Activated T-helper 17 cell treated with anti-CD3 and anti-CD28 coated beads, Interleukin-2, amount 50 U/mL, for 72 hours (primary cell): ENCODE data around the gene BICC1. TPM values are rescaled to one million over a fixed set of nuclear protein-coding genes. Genes with fewer than 3 reads are reported as not detected.

Source experiments
- ATAC-seq: fragments of 150-1000 bp; cut with Tn5 transposase; replicated peaks from 2 replicates; pipeline ENCODE4 v1.10.0; 2021; ENCODE audit warnings: mild to moderate bottlenecking, moderate library complexity
- H3K27ac Mint-ChIP-seq: one replicate; pipeline ENCODE4 v1.8.0; 2022; ENCODE audit warnings: mixed read lengths
- H3K27me3 Mint-ChIP-seq: one replicate; pipeline ENCODE4 v1.8.0; 2022; ENCODE audit warnings: mixed read lengths
- H3K36me3 Mint-ChIP-seq: one replicate; pipeline ENCODE4 v1.8.0; 2022; ENCODE audit warnings: low read depth, mild to moderate bottlenecking, mixed read lengths
- H3K4me1 Mint-ChIP-seq: one replicate; pipeline ENCODE4 v1.8.0; 2022; ENCODE audit warnings: mixed read lengths
- H3K4me3 Mint-ChIP-seq: one replicate; pipeline ENCODE4 v1.8.0; 2022; ENCODE audit warnings: mild to moderate bottlenecking, mixed read lengths
- H3K9me3 Mint-ChIP-seq: one replicate; pipeline ENCODE4 v1.8.0; 2022; ENCODE audit warnings: mixed read lengths
- total RNA-seq, 2 donors: library from RNA; stranded (reverse); gene quantifications; one replicate each; pipeline ENCODE4 v1.2.3, GENCODE V29; 2022

Gene BICC1
- total RNA-seq, 2 donors from 2014 or later: 0.05 to 0.28 TPM

GRCh38 chr10:58631715-58632114, 119.0 kb downstream of the BICC1 start:
- H3K27me3 Mint-ChIP-seq: peaks cover 4% of the 10 kb centered on the region

GRCh38 chr10:58632216-58632615, 119.5 kb downstream of the BICC1 start:
- Mint-ChIP-seq H3K4me3 (no peak overlapping the region), H3K27me3 (peaks cover 4% of the 10 kb centered on the region), H3K36me3 (no peaks in the 10 kb centered on the region), H3K27ac (no peak overlapping the region), H3K4me1 (no peaks in the 10 kb centered on the region), H3K9me3 (no peaks in the 10 kb centered on the region)
- ATAC-seq: no peak

More at GRCh38 chr10:58631715-58632114, 119.0 kb downstream of the BICC1 start:
- no peak for ATAC-seq
- Mint-ChIP-seq H3K36me3 (no peaks in the 10 kb centered on the region), H3K27ac (no peak overlapping the region), H3K9me3 (no peaks in the 10 kb centered on the region), H3K4me1 (no peaks in the 10 kb centered on the region), H3K4me3 (no peak overlapping the region)

DNA sequence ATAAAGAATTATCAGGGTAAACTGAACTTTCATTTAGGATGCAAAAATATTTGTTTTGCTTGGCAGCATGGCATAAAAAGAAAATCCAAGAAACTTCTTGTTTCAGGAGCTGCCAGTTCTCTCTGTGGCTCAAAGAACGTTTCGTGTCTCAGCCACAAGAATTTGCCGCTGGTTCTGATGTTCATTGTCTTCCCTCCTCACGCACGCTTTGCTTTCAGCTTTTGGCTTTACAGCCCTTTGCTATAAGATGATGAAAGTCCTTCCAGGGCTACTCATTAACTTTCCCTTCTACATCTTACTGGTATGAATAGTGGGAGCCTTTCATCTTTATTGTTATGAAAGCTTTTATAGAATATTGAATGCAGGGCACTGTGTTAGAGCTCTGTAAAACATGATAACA, 124.7 kb downstream of the BICC1 start:
- H3K9me3 Mint-ChIP-seq: no peaks in the 10 kb centered on the region
- peaks cover 5% of the 10 kb centered on the region for H3K4me1 Mint-ChIP-seq
- ATAC-seq: no peak
- H3K36me3 Mint-ChIP-seq: no peaks in the 10 kb centered on the region
- no peak overlapping the region for H3K27ac Mint-ChIP-seq
- no peak overlapping the region for H3K4me3 Mint-ChIP-seq
- peaks cover 12% of the 10 kb centered on the region for H3K27me3 Mint-ChIP-seq

GRCh38 chr10:58638388-58638787, 125.7 kb downstream of the BICC1 start:
- Mint-ChIP-seq H3K36me3 (no peaks in the 10 kb centered on the region), H3K27me3 (peaks cover 13% of the 10 kb centered on the region), H3K4me1 (peaks cover 5% of the 10 kb centered on the region), H3K27ac (no peak overlapping the region), H3K9me3 (no peaks in the 10 kb centered on the region), H3K4me3 (no peak overlapping the region)
- ATAC-seq: no peak

GRCh38 chr10:58641095-58641531, 128.4 kb downstream of the BICC1 start:
- no peak overlapping the region for H3K27ac Mint-ChIP-seq
- no peak for ATAC-seq
- H3K9me3 Mint-ChIP-seq: no peaks in the 10 kb centered on the region
- H3K4me1 Mint-ChIP-seq: peaks cover 5% of the 10 kb centered on the region
- H3K27me3 Mint-ChIP-seq: peaks cover 13% of the 10 kb centered on the region
- no peaks in the 10 kb centered on the region for H3K36me3 Mint-ChIP-seq
- no peak overlapping the region for H3K4me3 Mint-ChIP-seq

DNA sequence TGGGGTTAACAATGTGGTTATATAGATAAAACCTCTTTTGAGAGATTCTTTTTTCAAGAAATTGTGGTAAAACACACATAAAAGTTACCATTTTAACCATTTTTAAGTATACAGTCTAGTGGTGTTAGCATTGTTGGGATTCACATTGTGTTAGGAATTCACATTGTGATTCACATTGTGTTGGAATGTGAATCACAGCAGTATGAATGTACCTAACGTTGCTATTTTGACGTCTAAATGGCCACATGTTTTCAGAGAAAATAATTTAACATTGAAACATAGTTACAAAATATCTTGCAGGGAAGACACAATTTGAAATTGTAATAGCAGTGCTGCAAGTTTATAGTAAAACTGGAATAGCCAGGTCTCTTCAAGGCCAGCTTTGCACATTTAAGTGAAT, 129.0 kb downstream of the BICC1 start:
- peaks cover 9% of the 10 kb centered on the region for H3K27me3 Mint-ChIP-seq
- no peak overlapping the region for H3K4me3 Mint-ChIP-seq
- ATAC-seq: no peak
- no peaks in the 10 kb centered on the region for H3K9me3 Mint-ChIP-seq
- peaks cover 5% of the 10 kb centered on the region for H3K4me1 Mint-ChIP-seq
- H3K36me3 Mint-ChIP-seq: no peaks in the 10 kb centered on the region
- no peak overlapping the region for H3K27ac Mint-ChIP-seq

- H3K27me3 Mint-ChIP-seq: peaks cover 8% of the 10 kb centered on the region
- peaks cover 5% of the 10 kb centered on the region for H3K4me1 Mint-ChIP-seq
- H3K4me3 Mint-ChIP-seq: no peak overlapping the region
- ATAC-seq: no peak
- no peak overlapping the region for H3K27ac Mint-ChIP-seq
- no peaks in the 10 kb centered on the region for H3K36me3 Mint-ChIP-seq
- no peaks in the 10 kb centered on the region for H3K9me3 Mint-ChIP-seq
These were observed 129.6 kb downstream of the BICC1 start for GRCh38 chr10:58642283-58642682.

DNA sequence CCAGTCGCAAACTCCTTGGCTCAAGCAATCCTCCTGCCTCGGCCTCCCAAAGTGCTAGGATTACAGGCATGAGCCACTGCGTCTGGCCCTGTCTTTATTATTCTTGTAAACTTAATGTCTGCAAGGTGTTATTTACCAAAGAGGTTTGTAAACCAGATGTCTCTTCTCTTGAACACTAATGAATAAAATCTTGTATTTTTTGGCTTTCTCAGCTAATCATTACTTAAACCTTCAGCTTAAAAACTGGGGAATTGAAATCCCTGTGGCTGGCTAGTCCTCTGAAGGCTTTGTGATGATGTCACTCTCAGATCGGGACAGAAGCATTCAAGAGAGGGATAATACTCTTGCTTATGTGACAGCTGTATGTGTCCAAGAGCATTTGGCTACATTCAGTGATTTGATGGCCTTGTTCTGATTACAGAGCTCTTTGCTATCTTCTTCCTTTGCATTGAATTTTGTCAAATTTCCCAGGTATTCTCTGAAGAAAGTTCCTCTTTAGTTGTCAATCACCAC, 130.3 kb downstream of the BICC1 start:
- ATAC-seq: no peak
- no peak overlapping the region for H3K4me3 Mint-ChIP-seq
- H3K36me3 Mint-ChIP-seq: no peaks in the 10 kb centered on the region
- H3K27ac Mint-ChIP-seq: no peak overlapping the region
- H3K27me3 Mint-ChIP-seq: peaks cover 5% of the 10 kb centered on the region
- H3K9me3 Mint-ChIP-seq: no peaks in the 10 kb centered on the region
- peaks cover 5% of the 10 kb centered on the region for H3K4me1 Mint-ChIP-seq

GRCh38 chr10:58644311-58644710, 131.6 kb downstream of the BICC1 start:
- no peak for ATAC-seq
- no peaks in the 10 kb centered on the region for H3K9me3 Mint-ChIP-seq
- H3K27me3 Mint-ChIP-seq: peaks cover 5% of the 10 kb centered on the region
- peaks cover 5% of the 10 kb centered on the region for H3K4me1 Mint-ChIP-seq
- no peak overlapping the region for H3K4me3 Mint-ChIP-seq
- no peaks in the 10 kb centered on the region for H3K36me3 Mint-ChIP-seq
- no peak overlapping the region for H3K27ac Mint-ChIP-seq

DNA sequence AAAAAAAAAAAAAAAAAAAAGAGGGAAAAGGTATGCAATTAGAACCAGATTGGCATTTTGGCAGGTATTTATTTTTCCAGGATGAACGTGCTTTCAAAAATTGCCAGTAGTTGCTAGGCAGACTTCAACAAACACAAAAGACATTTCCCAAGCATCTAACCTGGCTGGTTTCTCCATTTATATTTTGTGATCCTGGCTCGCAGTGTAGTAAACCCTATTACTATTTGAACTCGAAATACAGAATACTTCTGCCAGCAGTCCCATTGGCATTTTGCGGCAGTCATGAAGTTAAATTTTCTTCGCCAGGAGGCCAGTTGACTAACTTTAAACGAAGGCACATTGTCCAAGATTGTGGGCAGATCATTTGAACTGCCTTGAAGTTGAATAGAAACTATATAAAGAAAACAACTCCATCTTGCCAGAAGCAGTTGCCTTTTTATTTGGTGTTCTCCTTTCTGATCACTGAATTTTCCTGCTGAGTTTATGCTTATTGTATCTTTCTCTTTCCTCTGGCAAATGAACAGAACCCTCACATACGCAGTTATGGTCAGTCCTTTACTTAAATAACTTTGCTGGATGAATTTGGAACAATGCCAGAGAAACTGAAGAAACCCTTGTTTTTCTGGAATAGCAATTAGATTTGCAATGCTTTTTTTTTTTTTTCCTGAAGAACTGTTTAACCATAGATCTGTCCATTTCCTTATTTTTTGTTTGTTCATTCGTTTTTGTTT, 132.9 kb downstream of the BICC1 start:
- H3K36me3 Mint-ChIP-seq: no peaks in the 10 kb centered on the region
- H3K27ac Mint-ChIP-seq: no peak overlapping the region
- no peaks in the 10 kb centered on the region for H3K9me3 Mint-ChIP-seq
- ATAC-seq: no peak
- H3K4me1 Mint-ChIP-seq: peaks cover 5% of the 10 kb centered on the region
- no peak overlapping the region for H3K4me3 Mint-ChIP-seq
- H3K27me3 Mint-ChIP-seq: peaks cover 5% of the 10 kb centered on the region

DNA sequence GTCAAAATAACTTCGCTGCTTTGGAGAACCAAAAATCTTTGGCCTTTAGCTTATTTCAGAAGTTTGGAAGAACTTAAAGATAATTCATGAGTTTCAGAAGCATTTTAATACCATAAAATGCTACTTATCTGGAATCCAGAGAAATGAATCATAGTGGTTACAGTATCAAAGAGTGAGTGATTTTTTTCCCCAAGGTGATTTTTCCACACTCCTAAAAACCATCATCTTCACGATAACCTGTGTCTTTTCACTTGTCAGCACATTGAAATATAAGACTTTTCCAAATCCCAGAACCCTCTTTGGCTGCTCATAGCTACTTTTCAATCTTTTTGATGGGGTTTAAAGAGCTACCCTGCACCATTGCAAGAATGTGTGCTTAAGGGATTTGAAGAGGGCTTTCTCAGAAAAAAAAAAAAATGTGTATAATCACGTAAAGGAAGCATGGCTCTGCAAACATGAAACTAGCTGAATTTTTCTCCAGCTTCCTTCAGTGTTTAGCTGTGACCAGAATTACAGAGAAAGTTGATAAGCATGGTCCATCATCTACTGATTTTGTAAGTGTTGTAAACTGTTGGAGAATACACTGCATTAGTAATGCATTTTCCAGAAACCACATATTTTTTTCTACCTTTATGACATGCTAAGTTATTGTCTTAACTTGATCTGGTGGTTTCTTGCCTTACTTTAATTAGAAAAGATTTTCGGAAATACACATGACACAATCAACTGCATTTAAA, 134.9 kb downstream of the BICC1 start:
- Mint-ChIP-seq H3K9me3 (no peaks in the 10 kb centered on the region), H3K4me3 (no peak overlapping the region), H3K27me3 (no peaks in the 10 kb centered on the region), H3K27ac (no peak overlapping the region), H3K4me1 (no peaks in the 10 kb centered on the region), H3K36me3 (no peaks in the 10 kb centered on the region)
- ATAC-seq: no peak

GRCh38 chr10:58648131-58648530, 135.5 kb downstream of the BICC1 start:
- Mint-ChIP-seq H3K36me3 (no peaks in the 10 kb centered on the region), H3K4me1 (no peaks in the 10 kb centered on the region), H3K27ac (no peak overlapping the region), H3K27me3 (no peaks in the 10 kb centered on the region), H3K4me3 (no peak overlapping the region), H3K9me3 (no peaks in the 10 kb centered on the region)
- no peak for ATAC-seq

DNA sequence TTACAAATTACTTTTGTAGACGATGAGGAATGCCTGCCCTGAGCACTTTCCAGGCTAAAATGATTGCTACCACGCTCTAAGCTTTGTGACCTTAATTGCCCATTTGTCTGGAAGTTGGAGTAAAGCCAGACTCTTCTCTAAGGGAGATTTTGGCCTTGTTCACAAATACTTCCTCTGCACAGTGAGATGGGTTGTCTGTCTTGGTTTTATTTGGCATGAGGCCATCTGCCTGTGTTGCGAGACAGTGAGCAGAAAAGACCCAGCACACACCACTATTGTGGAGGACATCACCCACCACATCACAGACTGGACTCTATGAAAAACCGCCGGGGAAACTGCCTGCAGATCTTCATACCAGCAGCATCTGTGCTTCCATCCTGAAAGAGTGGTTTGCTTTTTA, 138.4 kb downstream of the BICC1 start:
- no peaks in the 10 kb centered on the region for H3K36me3 Mint-ChIP-seq
- ATAC-seq: no peak
- no peak overlapping the region for H3K27ac Mint-ChIP-seq
- H3K4me3 Mint-ChIP-seq: no peak overlapping the region
- no peaks in the 10 kb centered on the region for H3K27me3 Mint-ChIP-seq
- H3K9me3 Mint-ChIP-seq: no peaks in the 10 kb centered on the region
- H3K4me1 Mint-ChIP-seq: no peaks in the 10 kb centered on the region

GRCh38 chr10:58651742-58652141, 139.1 kb downstream of the BICC1 start:
- Mint-ChIP-seq H3K27me3 (no peaks in the 10 kb centered on the region), H3K4me3 (no peak overlapping the region), H3K27ac (no peak overlapping the region), H3K36me3 (no peaks in the 10 kb centered on the region), H3K9me3 (no peaks in the 10 kb centered on the region), H3K4me1 (no peaks in the 10 kb centered on the region)
- ATAC-seq: no peak

- Mint-ChIP-seq H3K4me3 (no peak overlapping the region), H3K4me1 (no peaks in the 10 kb centered on the region), H3K27ac (no peak overlapping the region), H3K27me3 (no peaks in the 10 kb centered on the region), H3K9me3 (no peaks in the 10 kb centered on the region), H3K36me3 (no peaks in the 10 kb centered on the region)
- ATAC-seq: no peak
These were observed 140.5 kb downstream of the BICC1 start for GRCh38 chr10:58653139-58653538.
